WTC11 (cell line): Measurements from ENCODE around the gene ADARB2. TPM values are rescaled to one million over a fixed set of nuclear protein-coding genes. Genes with fewer than 3 reads are reported as not detected.

Source experiments
- ATAC-seq: fragments of 200-7000 bp; cut with Tn5 transposase; 2 replicates; pipeline ENCODE4 v1.10.0; 2021; ENCODE audit warnings: mild to moderate bottlenecking, moderate library complexity
- CTCF ChIA-PET: fragments of 300-600 bp; sonication (Branson Sonifier 250); formaldehyde crosslinking; loops from one replicate; lab custom pipeline; 2021; ENCODE audit warnings: antibody characterized with exemption; lab: Charles Lee
- POLR2A ChIA-PET: fragments of 350-600 bp; sonication (Branson Sonifier 250); formaldehyde crosslinking; loops from one replicate; lab custom pipeline; 2021; ENCODE audit warnings: antibody characterized with exemption; lab: Charles Lee
- DNase-seq: peaks from one replicate; pipeline ENCODE4 v3.0.0; 2021; ENCODE audit warnings: low spot score
- H3K27ac Mint-ChIP-seq: 2 replicates; pipeline ENCODE4 v1.8.0; 2021; ENCODE audit warnings: mixed read lengths
- H3K27me3 Mint-ChIP-seq: 2 replicates; pipeline ENCODE4 v1.8.0; 2021; ENCODE audit warnings: low read depth, mild to moderate bottlenecking, moderate library complexity, mixed read lengths
- H3K36me3 Mint-ChIP-seq: 2 replicates; pipeline ENCODE4 v1.8.0; 2021; ENCODE audit warnings: mixed read lengths
- H3K4me1 Mint-ChIP-seq: 2 replicates; pipeline ENCODE4 v1.8.0; 2022; ENCODE audit warnings: mixed read lengths
- H3K4me3 Mint-ChIP-seq: 2 replicates; pipeline ENCODE4 v1.8.0; 2021; ENCODE audit warnings: mild to moderate bottlenecking, moderate library complexity, mixed read lengths
- H3K9me3 Mint-ChIP-seq: 2 replicates; pipeline ENCODE4 v1.8.0; 2021; ENCODE audit warnings: mixed read lengths
- CREB1 ChIP-seq: sonication (generic); formaldehyde crosslinking; IDR thresholded peaks from 2 replicates; pipeline ENCODE4 v1.8.0; 2023; ENCODE audit warnings: mild to moderate bottlenecking, missing genetic modification reagents
- ETV6 ChIP-seq: sonication (generic); formaldehyde crosslinking; IDR thresholded peaks from 2 replicates; pipeline ENCODE4 v1.8.1; 2022; ENCODE audit warnings: mild to moderate bottlenecking, missing genetic modification reagents
- FOXK1 ChIP-seq: sonication (generic); formaldehyde crosslinking; IDR thresholded peaks from 2 replicates; pipeline ENCODE4 v1.8.0; 2022; ENCODE audit warnings: mild to moderate bottlenecking, moderate library complexity, missing genetic modification reagents
- HMGA2 ChIP-seq: fragments of 250-450 bp; sonication (Bioruptor Pico); IDR thresholded peaks from 2 replicates; pipeline ENCODE4 v1.4.0; 2021; ENCODE audit warnings: mild to moderate bottlenecking, moderate library complexity
- JAZF1 ChIP-seq: fragments of 250-450 bp; sonication (Bioruptor Pico); IDR thresholded peaks from 2 replicates; pipeline ENCODE4 v1.9.0; 2021; ENCODE audit warnings: moderate library complexity, mild to moderate bottlenecking, inconsistent platforms
- NR2C2 ChIP-seq: sonication (generic); formaldehyde crosslinking; IDR thresholded peaks from 2 replicates; pipeline ENCODE4 v1.8.0; 2022; ENCODE audit warnings: mild to moderate bottlenecking, missing genetic modification reagents
- TCF7 ChIP-seq: sonication (generic); formaldehyde crosslinking; IDR thresholded peaks from 2 replicates; pipeline ENCODE4 v1.8.0; 2022; ENCODE audit warnings: mild to moderate bottlenecking, low read depth, missing genetic modification reagents, moderate library complexity
- ZNF121 ChIP-seq: sonication (generic); formaldehyde crosslinking; IDR thresholded peaks from 2 replicates; pipeline ENCODE4 v1.8.0; 2023; ENCODE audit warnings: missing genetic modification reagents
- ZNF263 ChIP-seq: sonication (generic); formaldehyde crosslinking; IDR thresholded peaks from 2 replicates; pipeline ENCODE4 v1.8.1; 2022; ENCODE audit warnings: low read depth, mild to moderate bottlenecking, moderate library complexity, missing genetic modification reagents
- ZNF396 ChIP-seq: fragments of 250-450 bp; sonication (Bioruptor Pico); IDR thresholded peaks from 2 replicates; pipeline ENCODE4 v1.8.0; 2021; ENCODE audit warnings: mild to moderate bottlenecking, moderate library complexity, borderline replicate concordance
- ZNF671 ChIP-seq: fragments of 250-450 bp; sonication (Bioruptor Pico); IDR thresholded peaks from 2 replicates; pipeline ENCODE4 v1.8.0; 2021; ENCODE audit warnings: mild to moderate bottlenecking
- total RNA-seq: library from RNA; stranded (reverse); gene quantifications from 3 replicates; pipeline ENCODE4 v1.2.3, GENCODE V29; 2021
- TF ChIP-seq, protein P1 (sequence below): sonication (generic); formaldehyde crosslinking; IDR thresholded peaks from 2 replicates; pipeline ENCODE4 v1.8.0; 2022; ENCODE audit warnings: mild to moderate bottlenecking, missing genetic modification reagents
- TF ChIP-seq, protein P2 (sequence below): sonication (generic); formaldehyde crosslinking; IDR thresholded peaks from 2 replicates; pipeline ENCODE4 v1.8.1; 2023; ENCODE audit warnings: mild to moderate bottlenecking, missing genetic modification reagents, moderate library complexity
- TF ChIP-seq, protein P3 (sequence below): sonication (generic); formaldehyde crosslinking; IDR thresholded peaks from 2 replicates; pipeline ENCODE4 v1.8.1; 2022; ENCODE audit warnings: low read depth, mild to moderate bottlenecking, moderate library complexity, missing genetic modification reagents, borderline replicate concordance
- TF ChIP-seq, protein P4 (sequence below): sonication (generic); formaldehyde crosslinking; IDR thresholded peaks from 2 replicates; pipeline ENCODE4 v1.8.1; 2023; ENCODE audit warnings: mild to moderate bottlenecking, missing genetic modification reagents
- TF ChIP-seq, protein P5 (sequence below): fragments of 250-450 bp; sonication (Bioruptor Pico); IDR thresholded peaks from 2 replicates; pipeline ENCODE4 v1.9.0; 2021; ENCODE audit warnings: mild to moderate bottlenecking
- TF ChIP-seq, protein P6 (sequence below): sonication (generic); formaldehyde crosslinking; IDR thresholded peaks from 2 replicates; pipeline ENCODE4 v1.8.0; 2022; ENCODE audit warnings: missing genetic modification reagents
- TF ChIP-seq, protein P7 (sequence below): sonication (generic); formaldehyde crosslinking; IDR thresholded peaks from 2 replicates; pipeline ENCODE4 v1.8.0; 2023; ENCODE audit warnings: mild to moderate bottlenecking, missing genetic modification reagents
- TF ChIP-seq, protein P8 (sequence below): sonication (generic); formaldehyde crosslinking; IDR thresholded peaks from 2 replicates; pipeline ENCODE4 v1.8.1; 2022; ENCODE audit warnings: missing genetic modification reagents, borderline replicate concordance
- TF ChIP-seq, protein P9 (sequence below): sonication (generic); formaldehyde crosslinking; IDR thresholded peaks from 2 replicates; pipeline ENCODE4 v1.8.0; 2022; ENCODE audit warnings: mild to moderate bottlenecking, missing genetic modification reagents

ADARB2 gene
- total RNA-seq, 1 experiment from 2014 or later = 3.7 TPM

DNA sequence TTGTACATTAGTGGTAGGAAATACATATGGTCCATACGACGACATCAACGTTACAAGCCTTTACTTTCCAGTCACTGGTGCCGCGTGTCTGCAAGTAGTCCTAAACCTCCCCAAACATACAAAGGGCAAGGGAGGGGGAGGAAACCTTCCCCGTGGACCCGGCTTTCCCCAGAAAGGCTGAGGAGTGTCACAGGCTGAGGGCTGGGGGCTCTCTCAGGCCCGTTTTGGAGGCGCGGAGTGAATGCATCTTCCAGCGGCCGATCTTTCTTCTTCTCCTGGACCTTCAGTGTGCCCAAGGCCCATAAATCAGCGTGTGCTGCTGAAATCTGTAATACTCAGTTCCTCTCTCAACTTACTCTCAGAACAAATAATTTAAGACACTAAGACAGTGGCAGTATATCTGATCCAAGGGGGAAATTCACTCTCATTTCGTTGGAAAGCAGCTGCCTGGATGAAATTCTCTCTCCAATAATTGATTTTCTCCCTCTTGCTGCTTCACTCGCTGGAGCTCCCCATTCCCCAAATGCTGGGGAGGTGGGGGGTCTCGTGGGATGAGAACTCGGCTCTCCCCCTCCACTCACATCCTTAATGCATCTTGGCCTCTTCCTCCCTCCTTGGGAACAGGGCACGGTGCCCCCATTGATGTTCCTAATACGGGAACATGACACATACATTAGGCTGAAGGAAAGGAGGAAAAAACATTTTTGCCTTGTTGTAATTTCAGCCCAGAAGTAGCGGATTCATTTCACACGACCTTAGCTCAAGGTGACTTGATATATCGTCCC, 126.1 kb downstream of the ADARB2 start (continued):
- TF ChIP-seq ZNF396 (CRISPR knock-in tag) (no peak), ZNF671 (CRISPR knock-in tag) (no peak), ETV6 (no peak)
- TF ChIP-seq, protein P1, sequence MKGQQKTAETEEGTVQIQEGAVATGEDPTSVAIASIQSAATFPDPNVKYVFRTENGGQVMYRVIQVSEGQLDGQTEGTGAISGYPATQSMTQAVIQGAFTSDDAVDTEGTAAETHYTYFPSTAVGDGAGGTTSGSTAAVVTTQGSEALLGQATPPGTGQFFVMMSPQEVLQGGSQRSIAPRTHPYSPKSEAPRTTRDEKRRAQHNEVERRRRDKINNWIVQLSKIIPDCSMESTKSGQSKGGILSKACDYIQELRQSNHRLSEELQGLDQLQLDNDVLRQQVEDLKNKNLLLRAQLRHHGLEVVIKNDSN (CRISPR knock-in tag) = no peak
- TF ChIP-seq, protein P2, sequence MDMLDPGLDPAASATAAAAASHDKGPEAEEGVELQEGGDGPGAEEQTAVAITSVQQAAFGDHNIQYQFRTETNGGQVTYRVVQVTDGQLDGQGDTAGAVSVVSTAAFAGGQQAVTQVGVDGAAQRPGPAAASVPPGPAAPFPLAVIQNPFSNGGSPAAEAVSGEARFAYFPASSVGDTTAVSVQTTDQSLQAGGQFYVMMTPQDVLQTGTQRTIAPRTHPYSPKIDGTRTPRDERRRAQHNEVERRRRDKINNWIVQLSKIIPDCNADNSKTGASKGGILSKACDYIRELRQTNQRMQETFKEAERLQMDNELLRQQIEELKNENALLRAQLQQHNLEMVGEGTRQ (CRISPR knock-in tag) = no peak

DNA sequence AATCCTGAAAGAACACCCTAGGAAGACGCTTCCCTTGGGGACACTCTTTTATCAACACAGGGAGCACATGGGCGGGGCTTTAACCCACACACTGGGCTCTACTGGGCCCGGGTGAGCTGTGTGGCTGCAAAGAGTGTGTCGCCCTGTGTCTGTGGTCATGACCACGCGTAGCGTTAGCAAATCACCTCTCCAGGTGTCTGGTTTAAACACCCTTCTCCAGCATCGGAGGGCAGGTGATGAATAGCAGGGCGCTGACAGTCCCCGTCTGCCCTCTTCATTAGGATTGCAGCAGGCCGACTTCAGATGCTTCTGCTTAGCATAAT, 127.7 kb downstream of the ADARB2 start:
- CTCF ChIA-PET = interaction anchor here (0.7 to 1.4 kb wide), 2 partner anchors 188 to 240 kb away, joined by 3 to 4 read pairs; no protein-coding TSS in a partner anchor
- ATAC-seq (no peak), DNase-seq (no peak)
- H3K27ac Mint-ChIP-seq = 0 out of 2 replicates have a peak overlapping the region, but pooled peaks have one; percentile 76
- H3K36me3 Mint-ChIP-seq = no peaks in the 10 kb centered on the region
- POLR2A ChIA-PET = interaction anchor here (0.6 kb wide), 1 partner anchor 48 kb away, joined by 3 read pairs; no protein-coding TSS in a partner anchor
- peaks cover 11% of the 10 kb centered on the region for H3K27me3 Mint-ChIP-seq
- H3K9me3 Mint-ChIP-seq = no peaks in the 10 kb centered on the region
- peak overlapping the region; percentile 63 for H3K4me3 Mint-ChIP-seq
- peaks cover 56% of the 10 kb centered on the region for H3K4me1 Mint-ChIP-seq
- TF ChIP-seq, protein P3, sequence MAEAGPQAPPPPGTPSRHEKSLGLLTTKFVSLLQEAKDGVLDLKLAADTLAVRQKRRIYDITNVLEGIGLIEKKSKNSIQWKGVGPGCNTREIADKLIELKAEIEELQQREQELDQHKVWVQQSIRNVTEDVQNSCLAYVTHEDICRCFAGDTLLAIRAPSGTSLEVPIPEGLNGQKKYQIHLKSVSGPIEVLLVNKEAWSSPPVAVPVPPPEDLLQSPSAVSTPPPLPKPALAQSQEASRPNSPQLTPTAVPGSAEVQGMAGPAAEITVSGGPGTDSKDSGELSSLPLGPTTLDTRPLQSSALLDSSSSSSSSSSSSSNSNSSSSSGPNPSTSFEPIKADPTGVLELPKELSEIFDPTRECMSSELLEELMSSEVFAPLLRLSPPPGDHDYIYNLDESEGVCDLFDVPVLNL (CRISPR knock-in tag) = no peak
- TF ChIP-seq ZNF121 (no peak), JAZF1 (CRISPR knock-in tag) (no peak), HMGA2 (no peak), FOXK1 (CRISPR knock-in tag) (no peak), NR2C2 (CRISPR knock-in tag) (no peak), CREB1 (CRISPR knock-in tag) (no peak), ZNF263 (no peak), TCF7 (CRISPR knock-in tag) (no peak), ETV6 (no peak)
- TF ChIP-seq, protein P4, sequence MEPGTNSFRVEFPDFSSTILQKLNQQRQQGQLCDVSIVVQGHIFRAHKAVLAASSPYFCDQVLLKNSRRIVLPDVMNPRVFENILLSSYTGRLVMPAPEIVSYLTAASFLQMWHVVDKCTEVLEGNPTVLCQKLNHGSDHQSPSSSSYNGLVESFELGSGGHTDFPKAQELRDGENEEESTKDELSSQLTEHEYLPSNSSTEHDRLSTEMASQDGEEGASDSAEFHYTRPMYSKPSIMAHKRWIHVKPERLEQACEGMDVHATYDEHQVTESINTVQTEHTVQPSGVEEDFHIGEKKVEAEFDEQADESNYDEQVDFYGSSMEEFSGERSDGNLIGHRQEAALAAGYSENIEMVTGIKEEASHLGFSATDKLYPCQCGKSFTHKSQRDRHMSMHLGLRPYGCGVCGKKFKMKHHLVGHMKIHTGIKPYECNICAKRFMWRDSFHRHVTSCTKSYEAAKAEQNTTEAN (CRISPR knock-in tag) = no peak
- TF ChIP-seq, protein P5, sequence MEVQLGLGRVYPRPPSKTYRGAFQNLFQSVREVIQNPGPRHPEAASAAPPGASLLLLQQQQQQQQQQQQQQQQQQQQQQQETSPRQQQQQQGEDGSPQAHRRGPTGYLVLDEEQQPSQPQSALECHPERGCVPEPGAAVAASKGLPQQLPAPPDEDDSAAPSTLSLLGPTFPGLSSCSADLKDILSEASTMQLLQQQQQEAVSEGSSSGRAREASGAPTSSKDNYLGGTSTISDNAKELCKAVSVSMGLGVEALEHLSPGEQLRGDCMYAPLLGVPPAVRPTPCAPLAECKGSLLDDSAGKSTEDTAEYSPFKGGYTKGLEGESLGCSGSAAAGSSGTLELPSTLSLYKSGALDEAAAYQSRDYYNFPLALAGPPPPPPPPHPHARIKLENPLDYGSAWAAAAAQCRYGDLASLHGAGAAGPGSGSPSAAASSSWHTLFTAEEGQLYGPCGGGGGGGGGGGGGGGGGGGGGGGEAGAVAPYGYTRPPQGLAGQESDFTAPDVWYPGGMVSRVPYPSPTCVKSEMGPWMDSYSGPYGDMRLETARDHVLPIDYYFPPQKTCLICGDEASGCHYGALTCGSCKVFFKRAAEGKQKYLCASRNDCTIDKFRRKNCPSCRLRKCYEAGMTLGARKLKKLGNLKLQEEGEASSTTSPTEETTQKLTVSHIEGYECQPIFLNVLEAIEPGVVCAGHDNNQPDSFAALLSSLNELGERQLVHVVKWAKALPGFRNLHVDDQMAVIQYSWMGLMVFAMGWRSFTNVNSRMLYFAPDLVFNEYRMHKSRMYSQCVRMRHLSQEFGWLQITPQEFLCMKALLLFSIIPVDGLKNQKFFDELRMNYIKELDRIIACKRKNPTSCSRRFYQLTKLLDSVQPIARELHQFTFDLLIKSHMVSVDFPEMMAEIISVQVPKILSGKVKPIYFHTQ (CRISPR knock-in tag) = no peak
- TF ChIP-seq, protein P6, sequence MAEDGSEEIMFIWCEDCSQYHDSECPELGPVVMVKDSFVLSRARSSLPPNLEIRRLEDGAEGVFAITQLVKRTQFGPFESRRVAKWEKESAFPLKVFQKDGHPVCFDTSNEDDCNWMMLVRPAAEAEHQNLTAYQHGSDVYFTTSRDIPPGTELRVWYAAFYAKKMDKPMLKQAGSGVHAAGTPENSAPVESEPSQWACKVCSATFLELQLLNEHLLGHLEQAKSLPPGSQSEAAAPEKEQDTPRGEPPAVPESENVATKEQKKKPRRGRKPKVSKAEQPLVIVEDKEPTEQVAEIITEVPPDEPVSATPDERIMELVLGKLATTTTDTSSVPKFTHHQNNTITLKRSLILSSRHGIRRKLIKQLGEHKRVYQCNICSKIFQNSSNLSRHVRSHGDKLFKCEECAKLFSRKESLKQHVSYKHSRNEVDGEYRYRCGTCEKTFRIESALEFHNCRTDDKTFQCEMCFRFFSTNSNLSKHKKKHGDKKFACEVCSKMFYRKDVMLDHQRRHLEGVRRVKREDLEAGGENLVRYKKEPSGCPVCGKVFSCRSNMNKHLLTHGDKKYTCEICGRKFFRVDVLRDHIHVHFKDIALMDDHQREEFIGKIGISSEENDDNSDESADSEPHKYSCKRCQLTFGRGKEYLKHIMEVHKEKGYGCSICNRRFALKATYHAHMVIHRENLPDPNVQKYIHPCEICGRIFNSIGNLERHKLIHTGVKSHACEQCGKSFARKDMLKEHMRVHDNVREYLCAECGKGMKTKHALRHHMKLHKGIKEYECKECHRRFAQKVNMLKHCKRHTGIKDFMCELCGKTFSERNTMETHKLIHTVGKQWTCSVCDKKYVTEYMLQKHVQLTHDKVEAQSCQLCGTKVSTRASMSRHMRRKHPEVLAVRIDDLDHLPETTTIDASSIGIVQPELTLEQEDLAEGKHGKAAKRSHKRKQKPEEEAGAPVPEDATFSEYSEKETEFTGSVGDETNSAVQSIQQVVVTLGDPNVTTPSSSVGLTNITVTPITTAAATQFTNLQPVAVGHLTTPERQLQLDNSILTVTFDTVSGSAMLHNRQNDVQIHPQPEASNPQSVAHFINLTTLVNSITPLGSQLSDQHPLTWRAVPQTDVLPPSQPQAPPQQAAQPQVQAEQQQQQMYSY (CRISPR knock-in tag) = no peak
- TF ChIP-seq, protein P7, sequence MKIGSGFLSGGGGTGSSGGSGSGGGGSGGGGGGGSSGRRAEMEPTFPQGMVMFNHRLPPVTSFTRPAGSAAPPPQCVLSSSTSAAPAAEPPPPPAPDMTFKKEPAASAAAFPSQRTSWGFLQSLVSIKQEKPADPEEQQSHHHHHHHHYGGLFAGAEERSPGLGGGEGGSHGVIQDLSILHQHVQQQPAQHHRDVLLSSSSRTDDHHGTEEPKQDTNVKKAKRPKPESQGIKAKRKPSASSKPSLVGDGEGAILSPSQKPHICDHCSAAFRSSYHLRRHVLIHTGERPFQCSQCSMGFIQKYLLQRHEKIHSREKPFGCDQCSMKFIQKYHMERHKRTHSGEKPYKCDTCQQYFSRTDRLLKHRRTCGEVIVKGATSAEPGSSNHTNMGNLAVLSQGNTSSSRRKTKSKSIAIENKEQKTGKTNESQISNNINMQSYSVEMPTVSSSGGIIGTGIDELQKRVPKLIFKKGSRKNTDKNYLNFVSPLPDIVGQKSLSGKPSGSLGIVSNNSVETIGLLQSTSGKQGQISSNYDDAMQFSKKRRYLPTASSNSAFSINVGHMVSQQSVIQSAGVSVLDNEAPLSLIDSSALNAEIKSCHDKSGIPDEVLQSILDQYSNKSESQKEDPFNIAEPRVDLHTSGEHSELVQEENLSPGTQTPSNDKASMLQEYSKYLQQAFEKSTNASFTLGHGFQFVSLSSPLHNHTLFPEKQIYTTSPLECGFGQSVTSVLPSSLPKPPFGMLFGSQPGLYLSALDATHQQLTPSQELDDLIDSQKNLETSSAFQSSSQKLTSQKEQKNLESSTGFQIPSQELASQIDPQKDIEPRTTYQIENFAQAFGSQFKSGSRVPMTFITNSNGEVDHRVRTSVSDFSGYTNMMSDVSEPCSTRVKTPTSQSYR = no peak
- TF ChIP-seq, protein P8, sequence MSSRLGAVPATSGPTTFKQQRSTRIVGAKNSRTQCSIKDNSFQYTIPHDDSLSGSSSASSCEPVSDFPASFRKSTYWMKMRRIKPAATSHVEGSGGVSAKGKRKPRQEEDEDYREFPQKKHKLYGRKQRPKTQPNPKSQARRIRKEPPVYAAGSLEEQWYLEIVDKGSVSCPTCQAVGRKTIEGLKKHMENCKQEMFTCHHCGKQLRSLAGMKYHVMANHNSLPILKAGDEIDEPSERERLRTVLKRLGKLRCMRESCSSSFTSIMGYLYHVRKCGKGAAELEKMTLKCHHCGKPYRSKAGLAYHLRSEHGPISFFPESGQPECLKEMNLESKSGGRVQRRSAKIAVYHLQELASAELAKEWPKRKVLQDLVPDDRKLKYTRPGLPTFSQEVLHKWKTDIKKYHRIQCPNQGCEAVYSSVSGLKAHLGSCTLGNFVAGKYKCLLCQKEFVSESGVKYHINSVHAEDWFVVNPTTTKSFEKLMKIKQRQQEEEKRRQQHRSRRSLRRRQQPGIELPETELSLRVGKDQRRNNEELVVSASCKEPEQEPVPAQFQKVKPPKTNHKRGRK (CRISPR knock-in tag) = no peak
- TF ChIP-seq, protein P9, sequence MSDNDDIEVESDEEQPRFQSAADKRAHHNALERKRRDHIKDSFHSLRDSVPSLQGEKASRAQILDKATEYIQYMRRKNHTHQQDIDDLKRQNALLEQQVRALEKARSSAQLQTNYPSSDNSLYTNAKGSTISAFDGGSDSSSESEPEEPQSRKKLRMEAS (CRISPR knock-in tag) = no peak
